A673 (cell line): Measurements from ENCODE around the gene CCDC179.

Experiments used
- EZH2 ChIP-seq: fragments of 200-600 bp; sonication (generic); IDR thresholded peaks from 2 replicates; pipeline ENCODE4 v1.6.1; 2017; ENCODE audit warnings: borderline replicate concordance, low read depth, mild to moderate bottlenecking, mixed read lengths, antibody characterized with exemption, low read length; ENCODE audit not compliant: poor library complexity, severe bottlenecking
- TF ChIP-seq, protein P1 (sequence below): fragments of 300-800, 200-600 bp; sonication (generic); conservative IDR thresholded peaks from 2 replicates; pipeline ENCODE4 v1.5.1; 2017; ENCODE audit warnings: low read depth, mild to moderate bottlenecking, antibody characterized with exemption, low read length, moderate library complexity, mixed read lengths

DNA sequence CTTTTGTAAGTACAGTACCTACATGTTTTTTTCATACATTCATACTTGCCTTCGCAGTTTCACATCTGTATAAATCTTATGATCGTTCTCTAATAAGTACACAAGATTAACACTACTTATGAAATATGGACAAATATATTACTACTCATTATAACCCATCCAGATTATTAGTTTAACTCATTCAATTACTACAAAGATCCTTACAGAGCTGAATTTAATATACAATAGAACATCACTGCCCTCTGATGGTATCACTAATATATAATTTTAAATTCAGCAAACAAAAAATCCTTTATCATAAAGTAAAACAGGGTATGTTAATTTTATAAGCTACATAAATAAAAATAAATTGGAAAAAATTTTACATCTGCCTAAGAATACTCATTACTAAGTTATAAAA lies 38.1 kb downstream of the CCDC179 start:
- TF ChIP-seq, protein P1, sequence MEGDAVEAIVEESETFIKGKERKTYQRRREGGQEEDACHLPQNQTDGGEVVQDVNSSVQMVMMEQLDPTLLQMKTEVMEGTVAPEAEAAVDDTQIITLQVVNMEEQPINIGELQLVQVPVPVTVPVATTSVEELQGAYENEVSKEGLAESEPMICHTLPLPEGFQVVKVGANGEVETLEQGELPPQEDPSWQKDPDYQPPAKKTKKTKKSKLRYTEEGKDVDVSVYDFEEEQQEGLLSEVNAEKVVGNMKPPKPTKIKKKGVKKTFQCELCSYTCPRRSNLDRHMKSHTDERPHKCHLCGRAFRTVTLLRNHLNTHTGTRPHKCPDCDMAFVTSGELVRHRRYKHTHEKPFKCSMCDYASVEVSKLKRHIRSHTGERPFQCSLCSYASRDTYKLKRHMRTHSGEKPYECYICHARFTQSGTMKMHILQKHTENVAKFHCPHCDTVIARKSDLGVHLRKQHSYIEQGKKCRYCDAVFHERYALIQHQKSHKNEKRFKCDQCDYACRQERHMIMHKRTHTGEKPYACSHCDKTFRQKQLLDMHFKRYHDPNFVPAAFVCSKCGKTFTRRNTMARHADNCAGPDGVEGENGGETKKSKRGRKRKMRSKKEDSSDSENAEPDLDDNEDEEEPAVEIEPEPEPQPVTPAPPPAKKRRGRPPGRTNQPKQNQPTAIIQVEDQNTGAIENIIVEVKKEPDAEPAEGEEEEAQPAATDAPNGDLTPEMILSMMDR, result no peak
- no peak for TF ChIP-seq EZH2
